Activated naive CD8-positive, alpha-beta T cell (primary cell): ENCODE data around the gene SCRN1.
"Not testable (repeated sequence)": the region's sequence is repeated elsewhere in the genome, so short reads cannot be mapped to it uniquely, and the experiment has no call there.

Experiments
- H3K27ac Mint-ChIP-seq: one replicate; pipeline ENCODE4 v1.8.0; 2021; ENCODE audit warnings: mixed read lengths
- H3K27me3 Mint-ChIP-seq: one replicate; pipeline ENCODE4 v1.8.0; 2021; ENCODE audit warnings: mixed read lengths
- H3K36me3 Mint-ChIP-seq: one replicate; pipeline ENCODE4 v1.8.0; 2021; ENCODE audit warnings: mixed read lengths
- H3K4me1 Mint-ChIP-seq: one replicate; pipeline ENCODE4 v1.8.0; 2021; ENCODE audit warnings: low read depth, mixed read lengths
- H3K4me3 Mint-ChIP-seq: one replicate; pipeline ENCODE4 v1.8.0; 2021; ENCODE audit warnings: mild to moderate bottlenecking, mixed read lengths
- H3K9me3 Mint-ChIP-seq: one replicate; pipeline ENCODE4 v1.8.0; 2021; ENCODE audit warnings: low read depth, mixed read lengths

SCRN1 gene

DNA sequence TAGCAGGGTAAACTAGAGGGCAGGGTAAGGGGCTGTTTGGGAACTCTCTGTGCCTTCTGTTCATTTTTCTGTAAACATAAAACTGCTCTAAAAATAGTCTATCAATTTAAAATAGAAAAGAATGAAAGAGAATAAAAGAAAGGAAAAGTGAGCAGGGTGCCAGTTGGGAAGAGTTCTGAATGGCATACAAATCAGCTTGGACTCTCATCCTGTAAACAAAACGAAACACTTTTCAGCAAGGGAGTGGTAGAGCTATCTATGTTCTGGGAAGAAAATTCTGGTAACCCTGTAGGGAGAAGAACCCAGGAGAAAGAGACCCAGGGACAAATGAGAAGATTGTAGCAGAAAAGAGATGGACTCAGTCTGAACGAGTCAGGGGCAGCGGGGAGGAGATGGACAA, 24.6 kb downstream of the SCRN1 start:
- Mint-ChIP-seq H3K27ac (no peak overlapping the region), H3K27me3 (no peaks in the 10 kb centered on the region), H3K36me3 (peaks cover 6% of the 10 kb centered on the region)

DNA sequence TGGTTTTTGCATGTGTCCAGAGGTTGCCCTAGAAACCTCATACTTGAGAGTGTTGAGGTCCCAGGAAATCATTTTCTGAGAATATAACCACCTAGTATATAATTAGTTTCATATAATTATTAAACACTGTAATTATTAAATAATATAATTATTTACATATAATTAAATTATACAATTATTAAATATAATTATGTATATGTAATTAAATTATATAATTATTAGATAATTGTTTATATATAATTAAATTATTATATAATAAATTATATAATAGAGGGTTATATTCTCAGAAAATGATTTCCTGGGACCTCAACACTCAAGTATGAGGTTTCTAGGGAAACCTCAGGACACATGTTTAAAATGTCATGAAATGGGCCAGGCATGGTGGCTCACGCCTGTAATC, 27.6 kb downstream of the SCRN1 start:
- Mint-ChIP-seq H3K4me1 (peaks cover 4% of the 10 kb centered on the region), H3K27me3 (no peaks in the 10 kb centered on the region), H3K27ac (no peak overlapping the region), H3K4me3 (no peak overlapping the region), H3K9me3 (no peaks in the 10 kb centered on the region), H3K36me3 (peaks cover 12% of the 10 kb centered on the region)

More for the DNA sequence above, 24.6 kb downstream of the SCRN1 start:
- no peaks in the 10 kb centered on the region for H3K9me3 Mint-ChIP-seq
- H3K4me1 Mint-ChIP-seq = peaks cover 15% of the 10 kb centered on the region
- H3K4me3 Mint-ChIP-seq = no peak overlapping the region

DNA sequence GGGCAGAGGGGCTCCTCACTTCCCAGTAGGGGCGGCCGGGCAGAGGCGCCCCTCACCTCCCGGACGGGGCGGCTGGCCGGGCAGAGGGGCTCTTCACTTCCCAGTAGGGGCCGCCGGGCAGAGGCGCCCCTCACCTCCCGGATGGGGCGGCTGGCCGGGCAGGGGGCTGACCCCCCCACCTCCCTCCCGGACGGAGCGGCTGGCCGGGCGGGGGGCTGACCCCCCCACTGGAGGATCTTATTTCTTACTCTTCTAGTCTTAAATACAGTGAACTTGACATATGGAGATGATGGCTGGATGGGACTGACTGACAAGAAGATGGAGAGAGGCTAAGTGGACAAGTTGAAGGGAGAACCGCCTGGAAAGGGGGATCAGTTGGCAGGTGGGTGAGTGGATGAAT, 28.0 kb downstream of the SCRN1 start:
- H3K27ac Mint-ChIP-seq, H3K4me3 Mint-ChIP-seq, H3K4me1 Mint-ChIP-seq, H3K9me3 Mint-ChIP-seq, H3K27me3 Mint-ChIP-seq: not testable (repeated sequence)
- peaks cover 12% of the 10 kb centered on the region for H3K36me3 Mint-ChIP-seq

DNA sequence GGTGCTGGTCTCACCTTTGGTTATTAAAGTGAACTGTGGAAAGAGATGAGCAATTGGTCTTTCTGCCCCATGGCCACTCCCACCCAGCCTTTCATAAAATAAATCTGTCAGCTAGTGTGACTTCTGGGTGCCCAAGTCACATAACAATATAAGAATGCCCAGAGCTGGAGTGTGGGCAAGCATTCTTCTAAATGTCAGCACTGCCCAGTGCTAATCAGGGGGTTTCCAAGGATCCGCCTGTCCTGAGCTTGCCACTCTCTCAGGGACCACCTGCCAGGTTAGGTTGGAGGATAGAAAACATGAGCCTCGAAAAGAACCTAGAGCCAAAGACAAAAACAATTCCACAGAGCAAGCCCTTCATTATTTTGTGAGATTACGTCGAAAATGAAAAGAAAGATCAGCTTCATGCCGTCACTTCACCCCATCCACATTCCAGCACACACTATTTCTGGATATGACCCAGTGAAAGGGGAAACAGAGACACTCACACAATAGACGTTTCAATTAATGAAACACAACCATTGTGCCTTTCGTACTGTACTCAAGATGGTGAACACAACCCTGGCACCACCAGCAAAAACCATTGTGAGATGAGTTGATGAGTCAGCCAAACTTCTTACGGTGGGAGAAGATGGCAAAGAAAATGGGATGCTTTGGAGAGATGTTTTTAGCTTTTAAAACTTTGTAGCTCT, 30.8 kb downstream of the SCRN1 start:
- H3K27ac Mint-ChIP-seq = no peak overlapping the region
- no peaks in the 10 kb centered on the region for H3K27me3 Mint-ChIP-seq
- peaks cover 6% of the 10 kb centered on the region for H3K36me3 Mint-ChIP-seq
- no peaks in the 10 kb centered on the region for H3K9me3 Mint-ChIP-seq
- H3K4me1 Mint-ChIP-seq = peaks cover 16% of the 10 kb centered on the region
- H3K4me3 Mint-ChIP-seq = no peak overlapping the region

GRCh38 chr7:29957521-29958310, 31.9 kb downstream of the SCRN1 start:
- peaks cover 6% of the 10 kb centered on the region for H3K36me3 Mint-ChIP-seq
- no peaks in the 10 kb centered on the region for H3K27me3 Mint-ChIP-seq
- H3K9me3 Mint-ChIP-seq = no peaks in the 10 kb centered on the region
- H3K4me1 Mint-ChIP-seq = peaks cover 16% of the 10 kb centered on the region
- no peak overlapping the region for H3K4me3 Mint-ChIP-seq
- H3K27ac Mint-ChIP-seq = no peak overlapping the region

DNA sequence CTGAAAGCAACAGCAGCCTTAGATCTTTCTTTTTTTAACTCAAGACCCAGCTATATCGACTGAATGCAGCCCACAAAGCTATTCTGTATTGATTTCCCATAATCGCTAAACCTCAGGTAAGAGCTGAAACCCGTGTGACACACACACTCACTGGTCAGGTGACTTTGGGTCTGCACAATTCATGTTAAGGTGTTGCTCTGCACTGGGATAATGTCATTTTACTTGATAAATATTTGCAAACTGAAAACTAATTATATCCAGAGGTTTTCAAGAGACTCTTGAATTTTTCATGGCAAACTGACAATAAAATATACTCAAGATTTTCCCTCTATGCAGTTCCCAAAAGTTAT, 33.1 kb downstream of the SCRN1 start:
- peaks cover 16% of the 10 kb centered on the region for H3K4me1 Mint-ChIP-seq
- H3K27ac Mint-ChIP-seq = no peak overlapping the region
- no peaks in the 10 kb centered on the region for H3K9me3 Mint-ChIP-seq
- no peaks in the 10 kb centered on the region for H3K27me3 Mint-ChIP-seq
- peaks cover 8% of the 10 kb centered on the region for H3K36me3 Mint-ChIP-seq
- H3K4me3 Mint-ChIP-seq = no peak overlapping the region

DNA sequence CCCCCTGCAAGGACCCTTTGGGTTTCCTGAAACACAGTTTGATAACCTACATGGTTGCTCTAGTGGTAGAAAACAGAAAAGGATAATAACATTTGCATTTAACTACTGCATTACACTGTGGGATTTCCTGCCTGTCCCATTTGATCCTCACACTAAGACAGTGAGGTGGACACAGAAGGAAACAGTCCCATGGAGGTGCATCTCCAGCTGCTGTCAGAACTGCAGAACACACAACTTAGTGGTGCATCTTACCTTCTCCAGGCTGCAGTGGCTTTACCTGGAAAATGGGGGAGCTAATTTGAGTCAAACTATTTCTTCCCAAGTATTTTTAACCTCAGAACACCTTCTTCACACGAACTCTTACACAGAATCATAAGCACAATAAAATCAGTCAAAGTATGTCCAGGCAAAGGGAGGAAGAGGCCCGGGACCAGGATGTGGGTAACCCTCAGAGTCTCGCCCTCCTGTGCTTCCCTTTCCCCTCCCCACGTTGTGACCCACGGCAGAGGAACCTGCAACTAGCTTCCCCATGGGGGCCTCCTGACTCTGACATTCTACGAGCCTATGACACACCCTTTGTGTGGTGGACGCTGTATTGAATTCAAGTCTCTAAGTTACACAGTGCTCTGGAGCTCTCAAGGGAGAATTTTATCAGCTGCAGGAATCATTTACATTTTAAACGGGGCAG, 33.7 kb downstream of the SCRN1 start:
- no peaks in the 10 kb centered on the region for H3K9me3 Mint-ChIP-seq
- H3K27ac Mint-ChIP-seq = no peak overlapping the region
- H3K27me3 Mint-ChIP-seq = no peaks in the 10 kb centered on the region
- peaks cover 16% of the 10 kb centered on the region for H3K4me1 Mint-ChIP-seq
- H3K4me3 Mint-ChIP-seq = no peak overlapping the region
- H3K36me3 Mint-ChIP-seq = peaks cover 8% of the 10 kb centered on the region

DNA sequence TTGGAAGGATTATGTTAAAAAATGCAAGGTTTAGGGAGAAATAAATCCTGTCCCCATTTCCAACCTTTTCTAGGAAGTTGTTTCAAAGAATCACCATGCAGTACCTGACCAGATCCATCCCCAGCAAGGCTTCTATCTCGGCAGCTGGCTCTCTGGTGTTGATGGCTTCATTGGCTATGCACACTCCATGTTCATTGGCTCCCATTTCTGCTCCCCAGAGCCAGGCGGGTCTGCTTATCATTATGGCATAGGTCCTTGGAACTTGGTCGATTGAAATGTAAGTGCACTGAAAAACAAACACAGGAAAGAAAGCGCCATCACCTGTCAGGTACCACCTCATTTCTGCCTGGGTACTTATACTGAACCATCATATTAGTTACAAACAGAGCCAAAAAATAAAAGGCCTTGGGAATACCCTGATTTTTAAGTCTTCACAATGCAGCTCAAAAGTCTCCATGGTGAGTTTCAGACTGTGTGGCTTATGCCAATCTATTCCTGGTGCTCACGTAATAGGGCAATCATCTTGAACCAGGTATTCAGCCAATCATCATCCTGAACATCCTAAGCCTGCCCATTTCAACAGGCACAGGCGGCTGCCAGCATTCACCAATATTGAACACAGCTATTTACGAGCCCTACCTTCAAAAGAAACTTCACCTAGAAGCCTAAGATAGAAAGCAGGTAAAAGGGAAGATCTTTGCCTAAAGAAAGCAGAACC, 34.4 kb downstream of the SCRN1 start:
- Mint-ChIP-seq H3K4me3 (no peak overlapping the region), H3K27me3 (no peaks in the 10 kb centered on the region), H3K36me3 (peaks cover 8% of the 10 kb centered on the region), H3K9me3 (no peaks in the 10 kb centered on the region), H3K27ac (no peak overlapping the region), H3K4me1 (peaks cover 16% of the 10 kb centered on the region)

GRCh38 chr7:29953726-29954347, 35.8 kb downstream of the SCRN1 start:
- Mint-ChIP-seq H3K36me3 (peaks cover 5% of the 10 kb centered on the region), H3K27me3 (no peaks in the 10 kb centered on the region), H3K4me3 (no peak overlapping the region), H3K9me3 (no peaks in the 10 kb centered on the region), H3K4me1 (peaks cover 16% of the 10 kb centered on the region), H3K27ac (no peak overlapping the region)

GRCh38 chr7:29951206-29951605, 38.4 kb downstream of the SCRN1 start:
- no peak overlapping the region for H3K27ac Mint-ChIP-seq

DNA sequence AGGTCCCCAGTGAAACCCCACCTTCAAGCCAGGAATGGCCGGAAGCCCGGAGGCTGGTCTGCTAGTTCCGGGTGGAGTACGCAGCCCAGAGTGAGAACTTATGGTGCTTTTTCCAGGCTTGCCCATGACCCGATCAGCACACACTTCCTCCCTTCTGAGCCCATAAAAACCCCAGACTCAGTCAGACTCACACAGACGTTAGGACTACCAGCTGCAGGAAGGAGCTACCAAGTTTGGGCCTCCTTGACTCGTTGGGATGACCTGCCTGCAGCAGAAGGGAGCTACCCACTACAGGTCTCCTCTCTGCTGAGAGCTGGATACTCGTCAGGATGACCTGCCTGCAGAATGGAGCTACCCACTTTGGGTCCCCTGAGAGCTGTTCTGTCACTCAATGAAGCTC, 39.1 kb downstream of the SCRN1 start:
- H3K4me1 Mint-ChIP-seq = peaks cover under 1% of the 10 kb centered on the region
- H3K9me3 Mint-ChIP-seq = no peaks in the 10 kb centered on the region
- H3K4me3 Mint-ChIP-seq = no peak overlapping the region
- H3K36me3 Mint-ChIP-seq = peaks cover 4% of the 10 kb centered on the region
- no peaks in the 10 kb centered on the region for H3K27me3 Mint-ChIP-seq
- no peak overlapping the region for H3K27ac Mint-ChIP-seq

More at GRCh38 chr7:29951206-29951605, 38.4 kb downstream of the SCRN1 start:
- Mint-ChIP-seq H3K36me3 (peaks cover 2% of the 10 kb centered on the region), H3K4me1 (peaks cover 8% of the 10 kb centered on the region), H3K27me3 (no peaks in the 10 kb centered on the region), H3K4me3 (no peak overlapping the region), H3K9me3 (no peaks in the 10 kb centered on the region)

- H3K4me1 Mint-ChIP-seq = no peaks in the 10 kb centered on the region
- no peak overlapping the region for H3K27ac Mint-ChIP-seq
- no peaks in the 10 kb centered on the region for H3K27me3 Mint-ChIP-seq
- H3K36me3 Mint-ChIP-seq = peaks cover 4% of the 10 kb centered on the region
- H3K9me3 Mint-ChIP-seq = no peaks in the 10 kb centered on the region
- no peak overlapping the region for H3K4me3 Mint-ChIP-seq
These were observed 41.0 kb downstream of the SCRN1 start for GRCh38 chr7:29948587-29948986.

DNA sequence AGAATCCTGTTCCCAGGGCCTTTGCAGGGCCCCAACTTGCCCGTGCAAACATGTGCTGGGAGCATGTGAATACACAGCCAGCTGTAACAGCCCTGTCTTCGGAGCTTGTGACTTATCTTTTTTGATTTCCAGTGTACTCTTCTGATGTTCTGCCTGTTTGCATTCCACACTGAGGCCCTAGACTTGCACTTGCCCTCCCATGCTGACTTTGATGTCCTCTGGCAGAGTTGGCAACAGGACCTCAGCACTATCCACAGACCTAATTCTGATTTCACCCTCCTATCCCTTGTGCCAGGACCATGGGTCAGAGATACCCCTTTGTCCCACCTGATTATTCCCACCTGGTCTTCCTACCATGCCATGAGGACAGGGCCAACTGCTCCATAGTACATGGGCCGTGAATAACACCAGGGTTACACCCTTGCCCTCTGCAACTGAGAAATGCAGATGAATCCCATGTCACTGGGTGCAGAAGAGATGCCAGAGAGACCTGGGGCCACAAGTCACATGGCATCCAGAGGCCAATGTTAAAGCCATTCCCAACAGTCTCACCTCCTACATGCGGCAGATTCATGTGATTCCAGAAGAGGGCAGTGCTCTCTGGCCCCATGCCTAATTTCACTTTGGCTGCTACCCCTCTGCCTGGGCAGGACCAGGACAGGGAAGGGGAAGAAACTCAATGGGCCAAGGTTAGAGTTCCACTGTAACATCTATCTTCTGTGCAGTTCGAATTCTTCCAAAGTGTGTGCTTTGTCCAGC, 43.0 kb downstream of the SCRN1 start:
- Mint-ChIP-seq H3K9me3 (no peaks in the 10 kb centered on the region), H3K27me3 (no peaks in the 10 kb centered on the region), H3K27ac (no peak overlapping the region), H3K4me1 (no peaks in the 10 kb centered on the region), H3K36me3 (peaks cover 3% of the 10 kb centered on the region), H3K4me3 (no peak overlapping the region)

- Mint-ChIP-seq H3K4me1 (no peaks in the 10 kb centered on the region), H3K36me3 (peaks cover 3% of the 10 kb centered on the region), H3K27ac (no peak overlapping the region), H3K9me3 (no peaks in the 10 kb centered on the region), H3K27me3 (no peaks in the 10 kb centered on the region), H3K4me3 (no peak overlapping the region)
These were observed 44.3 kb downstream of the SCRN1 start for GRCh38 chr7:29945259-29945809.
